22Rv1 (cell line): ENCODE results near the gene PHF21A.

Experiments
- CTCF ChIP-seq: fragments of 450-650 bp; IDR thresholded peaks from 2 replicates; pipeline ENCODE4 v1.5.1; 2017; ENCODE audit warnings: mild to moderate bottlenecking
- ZFX ChIP-seq: fragments of 450-650 bp; IDR thresholded peaks from 2 replicates; pipeline ENCODE4 v1.6.1; 2017; ENCODE audit warnings: antibody characterized with exemption, borderline replicate concordance

- no peak for TF ChIP-seq CTCF
- no peak for TF ChIP-seq ZFX
Observed at GRCh38 chr11:46036969-46037368, 84.3 kb downstream of the PHF21A start.
